HPDE6-E6E7 (cell line): ENCODE data around the gene RALA.

ENCODE experiments used
- DNase-seq: peaks from one replicate; pipeline ENCODE4 v3.0.0; 2011; ENCODE audit warnings: missing footprints; ENCODE audit errors: extremely low spot score

The RALA gene

DNA sequence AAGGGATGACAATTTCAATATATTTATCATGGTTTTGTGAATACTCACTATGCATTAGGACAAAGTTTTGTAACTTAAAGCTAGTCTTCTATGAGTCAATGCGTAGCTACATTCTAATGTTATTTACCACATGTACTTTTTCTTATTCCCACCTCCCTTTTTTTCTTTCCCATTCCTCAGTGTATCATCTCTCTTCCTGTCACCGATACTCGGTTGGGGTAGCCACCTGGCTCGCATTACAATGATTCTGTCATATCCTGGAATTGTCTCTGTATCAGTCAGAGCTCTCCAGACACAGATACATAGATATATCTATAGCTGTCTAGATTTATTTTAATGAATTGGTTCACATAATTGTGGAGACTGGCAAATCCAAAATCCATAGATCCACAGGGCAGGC, 9.8 kb upstream of the RALA start:
- no peak for DNase-seq

DNA sequence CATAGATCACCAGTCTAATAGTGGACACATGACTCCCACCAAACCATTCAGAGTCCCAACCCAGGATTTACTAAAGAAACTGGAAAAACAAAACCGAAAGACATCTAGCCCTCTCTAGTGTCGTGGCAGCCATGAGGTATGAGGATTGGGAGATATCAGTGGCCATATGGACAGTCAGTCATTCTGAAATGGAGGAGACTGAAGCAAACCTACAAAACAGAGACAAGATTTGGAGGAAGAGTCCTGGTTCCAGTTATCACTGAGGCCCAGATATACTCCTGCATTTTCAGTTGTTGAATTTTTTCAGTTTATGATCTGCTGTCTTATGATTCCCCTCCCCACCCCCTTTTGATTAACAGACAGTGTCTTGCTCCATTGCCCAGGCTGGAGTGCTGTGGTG, 9.1 kb upstream of the RALA start:
- DNase-seq = no peak

GRCh38 chr7:39615350-39615975, 7.9 kb upstream of the RALA start:
- no peak for DNase-seq

DNA sequence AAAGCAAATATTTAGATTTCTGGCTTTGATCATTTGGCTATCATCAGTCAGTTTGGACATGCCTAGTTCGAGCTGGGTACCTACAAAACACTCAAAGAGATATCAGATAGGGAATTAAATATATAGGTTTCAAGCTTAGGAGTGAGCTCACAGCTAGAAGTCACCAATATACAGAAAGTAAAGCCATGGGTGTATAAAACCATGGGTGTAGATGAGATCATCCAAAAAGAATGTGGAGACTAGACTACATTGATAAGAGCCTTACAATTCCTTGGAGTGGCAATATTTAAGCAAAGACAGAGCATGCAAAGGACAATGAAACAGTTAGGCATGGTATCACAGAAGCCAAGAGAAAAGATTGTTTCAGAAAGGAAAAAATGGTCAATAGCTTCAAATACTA, 7.2 kb upstream of the RALA start:
- no peak for DNase-seq

GRCh38 chr7:39617005-39617404, 6.4 kb upstream of the RALA start:
- no peak for DNase-seq

- no peak for DNase-seq
Measured at GRCh38 chr7:39618868-39619267, 4.5 kb upstream of the RALA start.

GRCh38 chr7:39620486-39620885, 2.9 kb upstream of the RALA start:
- no peak for DNase-seq

DNA sequence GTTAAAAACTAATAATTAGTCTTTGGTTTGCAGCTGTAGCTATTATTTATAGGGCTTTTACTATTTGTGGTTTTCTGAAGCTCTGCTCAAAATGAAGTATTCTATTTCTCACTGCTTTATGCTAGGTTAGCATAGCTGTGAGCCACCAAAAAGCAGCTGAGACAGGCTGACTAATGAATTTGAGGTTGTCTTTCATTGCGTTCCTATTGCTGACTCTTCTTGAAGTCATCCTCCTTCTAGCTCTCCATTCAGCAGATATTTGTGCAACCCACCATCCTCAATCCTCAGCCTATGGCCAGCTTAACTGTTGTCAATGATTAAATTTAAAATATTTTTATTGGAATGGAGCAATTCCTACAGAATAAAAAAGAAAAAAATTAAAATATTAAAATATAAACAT, 2.1 kb upstream of the RALA start:
- peak; percentile 42 for DNase-seq

GRCh38 chr7:39621784-39622411, 1.5 kb upstream of the RALA start:
- DNase-seq = no peak

- DNase-seq = no peak
Measured at GRCh38 chr7:39622609-39623008, 763 bp upstream of the RALA start.

DNA sequence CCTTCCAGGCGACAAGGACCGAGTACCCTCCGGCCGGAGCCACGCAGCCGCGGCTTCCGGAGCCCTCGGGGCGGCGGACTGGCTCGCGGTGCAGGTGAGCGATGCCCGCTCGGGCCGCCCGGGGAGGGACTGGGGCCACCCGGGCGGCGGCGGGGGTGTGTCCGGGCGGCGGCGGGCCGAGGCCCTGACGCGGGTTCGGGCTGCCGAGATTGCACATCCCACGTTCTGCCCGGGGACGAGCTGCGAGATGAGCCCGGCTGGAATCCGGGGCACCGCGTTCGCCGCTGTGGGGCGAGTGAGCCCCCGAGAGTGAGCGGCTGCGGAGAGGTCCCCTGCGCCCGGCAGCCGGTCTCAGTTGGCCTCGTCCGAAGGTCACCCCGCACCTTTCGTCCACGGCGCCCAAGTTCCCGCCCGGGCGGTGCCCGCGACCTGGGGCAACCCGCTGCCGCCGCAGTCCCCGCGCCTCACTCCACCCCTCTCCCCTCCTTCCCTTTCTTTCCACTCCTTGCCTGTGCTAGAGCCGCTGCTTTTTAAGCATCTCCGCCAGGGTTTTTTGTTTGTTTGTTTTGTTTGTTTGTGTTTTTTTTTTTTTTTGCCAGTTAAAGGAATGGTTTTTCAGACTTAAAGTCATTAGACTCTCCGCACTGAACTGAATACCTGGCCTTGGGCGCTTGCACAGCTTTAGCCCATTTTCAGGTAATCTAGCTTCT, 515 bp downstream of the RALA start:
- peak; percentile 35 for DNase-seq

- no peak for DNase-seq
Measured at GRCh38 chr7:39624442-39624807, 1.1 kb downstream of the RALA start.

- DNase-seq = no peak
Measured at GRCh38 chr7:39624935-39625694, 1.7 kb downstream of the RALA start.

DNA sequence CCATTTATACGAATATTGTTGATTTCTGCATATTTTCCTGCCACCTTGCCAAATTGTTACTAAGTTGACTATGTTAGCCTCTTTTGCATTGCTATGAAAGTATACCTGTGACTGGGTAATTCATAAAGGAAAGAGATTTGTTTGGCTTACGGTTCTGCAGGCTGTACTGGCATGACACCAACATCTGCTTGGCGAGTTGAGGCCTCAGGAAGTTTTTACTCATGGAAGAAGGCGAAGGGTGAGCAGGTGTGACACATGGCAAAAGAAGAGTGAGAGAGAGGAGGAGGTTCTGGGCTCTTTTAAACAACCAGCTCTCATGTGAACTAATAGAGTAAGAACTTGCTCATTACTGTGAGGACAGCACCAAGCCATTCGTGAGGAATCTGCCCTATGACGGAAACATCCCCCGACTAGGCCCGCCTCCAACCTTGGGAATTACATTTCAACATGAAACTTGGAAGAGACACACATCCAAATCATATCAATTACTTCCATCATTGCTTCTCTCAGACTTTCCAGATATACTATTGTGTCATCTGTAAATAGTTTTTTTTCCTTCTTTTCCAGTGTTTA, 8.4 kb downstream of the RALA start:
- DNase-seq = no peak

- DNase-seq = no peak
Measured at GRCh38 chr7:39633563-39634477, 10.4 kb downstream of the RALA start.

- no peak for DNase-seq
Measured at GRCh38 chr7:39634478-39634805, 11.1 kb downstream of the RALA start.

DNA sequence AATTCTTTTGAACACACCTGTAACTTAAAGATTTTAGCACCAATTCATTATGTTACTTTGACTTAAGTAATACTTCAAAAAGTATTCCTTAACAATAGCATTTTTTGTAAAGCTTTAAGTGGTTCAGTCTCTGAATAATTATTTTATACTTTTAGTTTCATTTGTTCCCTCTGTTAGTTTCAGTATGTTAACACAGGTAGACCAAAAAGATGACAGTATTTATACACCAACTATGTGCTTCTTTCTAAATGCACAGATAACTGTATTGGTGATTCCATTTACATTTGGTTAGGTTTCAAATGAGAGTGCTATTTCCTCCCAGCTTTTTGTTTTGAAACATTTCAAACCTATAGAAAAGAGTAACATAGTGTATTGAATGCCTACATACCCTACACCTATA, 14.0 kb downstream of the RALA start:
- DNase-seq = no peak

GRCh38 chr7:39637963-39638485, 14.7 kb downstream of the RALA start:
- no peak for DNase-seq

GRCh38 chr7:39642896-39643295, 19.5 kb downstream of the RALA start:
- no peak for DNase-seq

DNA sequence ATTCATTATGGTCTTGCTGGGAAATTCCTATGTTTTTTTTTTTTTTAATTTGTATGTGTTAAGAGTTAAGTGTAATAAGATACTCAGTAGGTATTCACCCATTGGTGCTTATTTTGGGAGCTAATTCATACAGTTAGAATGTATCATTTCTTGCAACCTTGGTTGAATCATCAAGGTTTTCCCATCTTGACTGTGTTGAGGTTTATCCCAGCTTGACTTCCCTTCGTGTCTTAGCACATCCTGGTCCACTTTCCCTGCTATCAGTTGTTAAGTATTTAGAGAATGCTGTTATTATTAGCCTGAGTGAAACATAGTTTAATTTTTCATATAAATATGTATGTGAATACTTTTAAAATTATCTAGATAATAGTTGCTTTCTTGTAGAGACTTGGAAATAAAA, 20.8 kb downstream of the RALA start:
- no peak for DNase-seq
